Left lung (tissue), 10 donors: Measurements from ENCODE around the gene TIAL1. TPM values are rescaled to one million over a fixed set of nuclear protein-coding genes. Genes with fewer than 3 reads are reported as not detected.
"Not testable (repeated sequence)": the region's sequence is repeated elsewhere in the genome, so short reads cannot be mapped to it uniquely, and the experiment has no call there.

Source experiments
- ATAC-seq: fragments of 200-7000 bp; cut with Tn5 transposase; one replicate; pipeline ENCODE4 v1.9.1; 2020; ENCODE audit warnings: moderate library complexity
- DNase-seq, 4 donors: peaks; one replicate each; pipeline ENCODE4 v3.0.0-alpha.2; 2013 to 2020
- H3K27ac ChIP-seq, 2 donors: fragments of 200-600 bp; sonication (generic) in 1 of 2; one replicate each; pipeline versions ENCODE4 v1.5.0 to v1.8.0; 2020 to 2021
- H3K27me3 ChIP-seq, 2 donors: fragments of 200-600 bp; sonication (generic) in 1 of 2; one replicate each; pipeline versions ENCODE4 v1.5.0 to v1.8.0; 2020 to 2021
- H3K36me3 ChIP-seq, 2 donors: fragments of 200-600 bp; sonication (generic) in 1 of 2; one replicate each; pipeline versions ENCODE4 v1.5.0 to v1.8.0; 2020 to 2021
- H3K4me1 ChIP-seq, 2 donors: fragments of 200-600 bp; one replicate each; pipeline ENCODE4 v1.8.0; 2021
- H3K4me3 ChIP-seq, 2 donors: fragments of 200-600 bp; sonication (generic) in 1 of 2; one replicate each; pipeline versions ENCODE4 v1.5.0 to v1.8.0; 2020 to 2021; ENCODE audit warnings: mild to moderate bottlenecking in 1 of 2
- H3K9me3 ChIP-seq, 2 donors: fragments of 200-600 bp; sonication (generic) in 1 of 2; one replicate each; pipeline versions ENCODE4 v1.5.0 to v1.8.0; 2020 to 2021
- intact Hi-C, 2 donors: fragments of 100-400 bp; cut with DNase I; formaldehyde crosslinking; loops; one replicate each; pipeline versions ENCODE4 v1.11.2 to v1.14.2; 2022
- polyA plus RNA-seq, 6 donors: library from polyadenylated mRNA; unstranded; fragments of 120-200 nt; gene quantifications; one replicate each; pipeline ENCODE4 v1.2.1, GENCODE V29; 2013; ENCODE audit not compliant: insufficient read length in 6 of 6
- total RNA-seq, 2 donors: library from RNA; stranded (reverse); fragmentation: NEBNext Ultra II Directional; extraction: Animal tissue kit (Norgen Biotek cat#: 25700); gene quantifications; one replicate each; pipeline ENCODE4 v1.2.1, GENCODE V29; 2021
- TF ChIP-seq, protein P1 (sequence below), 2 donors: fragments of 200-600 bp; sonication (generic) in 1 of 2; IDR thresholded peaks; one replicate each; pipeline versions ENCODE4 v1.5.0 to v1.8.0; 2021; ENCODE audit warnings: antibody characterized with exemption in 2 of 2
- donor health status: DM: no; HTN: yes; CAD: no.
- donor health status: DM: no; HTN: no; CAD: no.

Gene TIAL1
- total and polyA plus RNA-seq, 8 donors = 101 to 214 (median 198) TPM

DNA sequence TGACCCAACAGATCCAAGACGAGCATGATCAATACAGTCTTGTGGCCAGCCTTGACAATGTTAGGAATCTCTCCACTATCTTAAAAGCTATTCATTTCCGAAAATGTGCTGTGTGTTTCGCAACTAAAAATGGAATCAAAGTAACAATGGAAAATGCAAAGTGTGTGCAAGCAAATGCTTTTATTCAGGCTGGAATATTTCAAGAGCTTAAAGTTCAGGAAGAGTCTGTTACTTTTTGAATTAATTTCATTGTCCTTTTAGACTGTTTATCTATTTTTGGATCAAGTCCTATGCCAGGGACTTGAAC, 24.3 kb upstream of the TIAL1 start:
- no peaks in the 10 kb centered on the region for H3K36me3 ChIP-seq
- no peak for ATAC-seq
- no peaks in the 10 kb centered on the region for H3K27me3 ChIP-seq
- no peak for DNase-seq
- TF ChIP-seq, protein P1, sequence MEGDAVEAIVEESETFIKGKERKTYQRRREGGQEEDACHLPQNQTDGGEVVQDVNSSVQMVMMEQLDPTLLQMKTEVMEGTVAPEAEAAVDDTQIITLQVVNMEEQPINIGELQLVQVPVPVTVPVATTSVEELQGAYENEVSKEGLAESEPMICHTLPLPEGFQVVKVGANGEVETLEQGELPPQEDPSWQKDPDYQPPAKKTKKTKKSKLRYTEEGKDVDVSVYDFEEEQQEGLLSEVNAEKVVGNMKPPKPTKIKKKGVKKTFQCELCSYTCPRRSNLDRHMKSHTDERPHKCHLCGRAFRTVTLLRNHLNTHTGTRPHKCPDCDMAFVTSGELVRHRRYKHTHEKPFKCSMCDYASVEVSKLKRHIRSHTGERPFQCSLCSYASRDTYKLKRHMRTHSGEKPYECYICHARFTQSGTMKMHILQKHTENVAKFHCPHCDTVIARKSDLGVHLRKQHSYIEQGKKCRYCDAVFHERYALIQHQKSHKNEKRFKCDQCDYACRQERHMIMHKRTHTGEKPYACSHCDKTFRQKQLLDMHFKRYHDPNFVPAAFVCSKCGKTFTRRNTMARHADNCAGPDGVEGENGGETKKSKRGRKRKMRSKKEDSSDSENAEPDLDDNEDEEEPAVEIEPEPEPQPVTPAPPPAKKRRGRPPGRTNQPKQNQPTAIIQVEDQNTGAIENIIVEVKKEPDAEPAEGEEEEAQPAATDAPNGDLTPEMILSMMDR (IDR thresholded peaks at IDR 0.05) = no peak
- H3K9me3 ChIP-seq = no peaks in the 10 kb centered on the region
- intact Hi-C loops = no loop called here
- peaks cover 0 to 13% of the 10 kb centered on the region in 2 donors for H3K4me1 ChIP-seq
- H3K4me3 ChIP-seq = no peak overlapping the region
- H3K27ac ChIP-seq = no peak overlapping the region

DNA sequence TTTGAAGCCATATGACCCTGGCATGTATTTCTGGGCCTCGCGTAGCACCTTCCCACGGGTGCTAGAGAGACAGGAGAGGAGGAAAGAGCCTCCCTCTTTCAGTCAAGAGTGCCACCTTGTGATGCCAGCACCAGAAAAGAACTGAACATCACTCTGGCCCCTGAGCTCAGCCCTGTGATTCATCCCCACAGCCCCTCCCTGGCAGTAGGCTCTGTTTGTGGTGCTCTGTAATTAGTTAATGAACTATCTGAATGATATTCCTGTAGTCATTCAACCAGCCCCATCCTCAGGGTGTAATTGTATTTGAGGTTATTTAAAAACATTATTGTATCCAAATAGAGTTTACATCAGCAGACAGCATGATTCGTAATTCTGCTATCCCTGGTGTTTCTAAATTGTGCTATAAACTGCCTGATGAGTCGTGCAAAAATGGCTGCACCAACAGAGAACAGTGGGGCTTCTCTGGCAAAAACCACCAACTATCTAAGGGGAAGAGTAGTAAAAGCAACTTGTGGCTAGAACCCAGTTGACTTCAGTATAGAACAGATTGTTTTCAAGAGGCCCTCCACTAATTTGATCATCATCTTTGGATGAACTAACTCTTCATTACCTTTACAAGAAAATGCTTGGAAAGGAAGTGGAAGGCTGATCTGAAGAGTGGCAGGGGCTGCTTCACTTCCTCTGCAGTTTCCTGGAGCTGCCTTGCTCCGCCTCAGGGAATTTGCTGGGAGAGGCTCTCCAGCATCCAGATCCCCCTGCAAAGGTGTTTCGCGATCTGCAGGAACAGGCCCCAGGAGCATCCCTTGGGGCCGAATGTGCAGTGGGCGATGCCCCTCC, 23.7 kb upstream of the TIAL1 start:
- intact Hi-C loops = no loop called here
- peaks cover 0 to 13% of the 10 kb centered on the region in 2 donors for H3K4me1 ChIP-seq
- TF ChIP-seq, protein P1 (IDR thresholded peaks at IDR 0.05) = no peak
- DNase-seq = no peak
- no peak overlapping the region for H3K27ac ChIP-seq
- no peaks in the 10 kb centered on the region for H3K9me3 ChIP-seq
- no peaks in the 10 kb centered on the region for H3K27me3 ChIP-seq
- ATAC-seq = no peak
- H3K36me3 ChIP-seq = no peaks in the 10 kb centered on the region
- no peak overlapping the region for H3K4me3 ChIP-seq

- intact Hi-C loops, DNase-seq, H3K27ac ChIP-seq, H3K36me3 ChIP-seq, H3K9me3 ChIP-seq, ATAC-seq, H3K4me3 ChIP-seq, H3K27me3 ChIP-seq: not testable (repeated sequence)
- H3K4me1 ChIP-seq = peaks cover 0 to 13% of the 10 kb centered on the region in 2 donors
These were observed 23.0 kb upstream of the TIAL1 start for GRCh38 chr10:119619811-119620210.

DNA sequence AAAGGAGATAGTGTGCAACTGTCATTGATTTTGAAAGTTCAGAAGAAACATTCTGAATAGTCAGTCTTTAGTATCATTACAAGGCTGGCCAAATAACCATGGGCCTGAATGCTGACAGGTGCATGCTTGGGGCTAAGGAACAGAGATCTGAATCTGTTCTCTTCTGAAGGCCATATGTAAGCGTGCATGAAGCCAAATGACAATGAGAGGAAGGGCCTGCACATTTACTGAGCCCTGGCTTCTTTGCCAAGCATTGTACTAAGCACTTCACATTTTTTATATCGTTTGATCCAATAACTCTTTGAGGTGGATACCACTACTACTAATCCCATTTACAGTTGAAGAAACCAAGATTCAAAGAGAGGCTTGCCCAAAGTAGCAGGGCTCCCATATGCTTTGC, 22.5 kb upstream of the TIAL1 start:
- intact Hi-C loops = no loop called here
- Histone ChIP-seq H3K4me1 (peaks cover 0 to 13% of the 10 kb centered on the region in 2 donors), H3K27me3 (no peaks in the 10 kb centered on the region), H3K36me3 (no peaks in the 10 kb centered on the region), H3K4me3 (no peak overlapping the region), H3K9me3 (no peaks in the 10 kb centered on the region), H3K27ac (no peak overlapping the region)
- ATAC-seq (no peak), DNase-seq (no peak)
- TF ChIP-seq, protein P1 (IDR thresholded peaks at IDR 0.05) = no peak

DNA sequence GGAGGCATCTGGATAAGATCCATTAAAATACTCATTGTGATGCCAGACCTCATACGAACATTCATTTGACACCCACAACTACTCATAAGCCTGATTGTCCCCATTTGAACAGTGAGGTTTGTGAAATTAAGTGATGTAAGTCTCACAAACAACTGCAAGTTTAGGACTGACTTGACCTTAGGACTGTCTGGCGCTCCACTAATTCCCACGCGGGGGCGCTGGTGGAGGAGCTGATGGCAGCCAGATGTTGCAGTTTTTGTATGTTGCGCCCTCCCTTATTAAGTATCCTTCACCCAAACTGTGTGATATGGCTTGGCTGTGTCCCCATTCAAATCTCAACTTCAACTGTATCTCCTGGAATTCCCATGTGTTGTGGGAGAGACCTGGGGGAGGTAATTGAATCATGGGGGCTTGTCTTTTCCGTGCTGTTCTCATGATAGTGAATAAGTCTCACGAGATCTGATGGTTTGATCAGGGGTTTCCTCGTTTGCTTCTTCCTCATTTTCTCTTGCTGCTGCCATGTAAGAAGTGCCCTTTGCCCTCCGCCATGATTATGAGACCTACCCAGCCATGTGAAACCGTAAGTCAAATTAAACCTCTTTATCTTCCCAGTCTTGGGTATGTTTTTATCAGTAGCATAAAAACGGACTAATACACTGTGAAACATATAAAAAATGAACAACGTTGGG, 20.3 kb upstream of the TIAL1 start:
- DNase-seq = no peak
- H3K27ac ChIP-seq = no peak overlapping the region
- intact Hi-C loops = no loop called here
- peaks cover 0 to 13% of the 10 kb centered on the region in 2 donors for H3K4me1 ChIP-seq
- H3K36me3 ChIP-seq = no peaks in the 10 kb centered on the region
- no peak for ATAC-seq
- H3K27me3 ChIP-seq = no peaks in the 10 kb centered on the region
- TF ChIP-seq, protein P1 (IDR thresholded peaks at IDR 0.05) = no peak
- H3K9me3 ChIP-seq = no peaks in the 10 kb centered on the region
- no peak overlapping the region for H3K4me3 ChIP-seq
